HCT116 (cell line): Measurements from ENCODE around the gene SEMA5B. TPM values are rescaled to one million over a fixed set of nuclear protein-coding genes. Genes with fewer than 3 reads are reported as not detected.

Experiments used
- ATAC-seq: fragments of 200-7000 bp; cut with Tn5 transposase; 2 replicates; pipeline ENCODE4 v1.9.1; 2020; ENCODE audit warnings: mild to moderate bottlenecking, moderate library complexity
- BruUV-seq: library from RNA; stranded (reverse); fragments of 400-500 nt; replicated peaks from 2 replicates; lab custom pipeline; 2021; lab: Mats Ljungman, UMichigan
- CTCF ChIA-PET: fragments of 300-600 bp; sonication (Branson Sonifier 250); formaldehyde crosslinking; loops from one replicate; lab custom pipeline; 2021; ENCODE audit warnings: antibody characterized with exemption; lab: Charles Lee
- POLR2A ChIA-PET: fragments of 300-600, 350-600 bp; sonication (Branson Sonifier 250); formaldehyde crosslinking; loops from one replicate; lab custom pipeline; 2021; ENCODE audit warnings: antibody characterized with exemption; lab: Charles Lee
- RAD21 ChIA-PET, 2 experiments: fragments of 300-600 bp; sonication (Branson Sonifier 250); formaldehyde crosslinking; loops; one replicate each; lab custom pipeline; 2023; ENCODE audit warnings: low total read pairs in 2 of 2; ENCODE audit not compliant: uncharacterized antibody in 2 of 2, unreplicated experiment in 2 of 2, low non-redundant PET in 1 of 2; lab: Charles Lee
- DNase-seq: peaks from one replicate; pipeline ENCODE4 v3.0.0-alpha.2; 2010; ENCODE audit warnings: low read depth, low spot score
- H2AFZ ChIP-seq: fragments of 200-600 bp; shearing (Covaris generic), sonication (generic); 2 replicates; pipeline ENCODE4 v1.6.1; 2017; ENCODE audit warnings: low read depth, mixed run types, mixed read lengths, antibody characterized with exemption, low read length; ENCODE audit not compliant: poor library complexity, severe bottlenecking
- H3K27ac ChIP-seq: 2 replicates; pipeline ENCODE4 v1.5.1; 2012; ENCODE audit warnings: low read depth, low read length
- H3K27me3 ChIP-seq: fragments of 200-600 bp; sonication (generic); 2 replicates; pipeline ENCODE4 v1.6.1; 2016; ENCODE audit warnings: mixed run types, low read length, mixed read lengths; ENCODE audit not compliant: insufficient read depth
- H3K36me3 ChIP-seq, 2 experiments: fragments of 200-500 bp in 1 of 2; fragments of 200-600 bp in 1 of 2; sonication (Bioruptor generic) in 1 of 2; sonication (generic) in 1 of 2; 2 replicates each; pipeline versions ENCODE4 v1.5.1 to v1.6.1; 2014 to 2016; ENCODE audit warnings: low read length in 2 of 2, inconsistent platforms in 1 of 2, mixed read lengths in 1 of 2, mixed run types in 1 of 2; ENCODE audit not compliant: insufficient read depth in 2 of 2, control insufficient read depth in 1 of 2
- H3K4me1 ChIP-seq, 2 experiments: fragments of 200-600 bp in 1 of 2; sonication (generic) in 1 of 2; 2 replicates each; pipeline versions ENCODE4 v1.5.1 to v1.6.1; 2012 to 2017; ENCODE audit warnings: low read length in 2 of 2, inconsistent platforms in 1 of 2, mild to moderate bottlenecking in 1 of 2, mixed read lengths in 1 of 2, mixed run types in 1 of 2, moderate library complexity in 1 of 2; ENCODE audit not compliant: insufficient read depth in 2 of 2, control insufficient read depth in 1 of 2
- H3K4me2 ChIP-seq: fragments of 200-600 bp; sonication (generic); 2 replicates; pipeline ENCODE4 v1.6.1; 2017; ENCODE audit warnings: mixed run types, low read length, mixed read lengths
- H3K4me3 ChIP-seq, 2 experiments: fragments of 200-600 bp in 1 of 2; sonication (generic) in 1 of 2; replicated peaks in 1 of 2; 2 replicates each; pipeline ENCODE4 v1.5.1; 2011 to 2016; ENCODE audit warnings: low read length in 2 of 2, control low read depth in 1 of 2, low read depth in 1 of 2, mild to moderate bottlenecking in 1 of 2, mixed read lengths in 1 of 2, mixed run types in 1 of 2
- H3K79me2 ChIP-seq: fragments of 200-600 bp; sonication (generic); 2 replicates; pipeline ENCODE4 v1.6.1; 2017; ENCODE audit warnings: mild to moderate bottlenecking, mixed run types, low read length, moderate library complexity, mixed read lengths; ENCODE audit not compliant: insufficient read depth
- H3K9ac ChIP-seq: fragments of 200-600 bp; sonication (generic); 2 replicates; pipeline ENCODE4 v1.6.1; 2016; ENCODE audit warnings: low read length, mixed read lengths
- H3K9me2 ChIP-seq: fragments of 200-600 bp; sonication (generic), shearing (Covaris generic); 2 replicates; pipeline ENCODE4 v1.6.1; 2017; ENCODE audit warnings: mixed run types, mild to moderate bottlenecking, moderate library complexity; ENCODE audit not compliant: insufficient read depth
- H3K9me3 ChIP-seq, 2 experiments: fragments of 200-500 bp in 1 of 2; fragments of 200-600 bp in 1 of 2; sonication (Bioruptor generic) in 1 of 2; sonication (generic) in 1 of 2; 2 replicates each; pipeline ENCODE4 v1.6.1; 2014 to 2017; ENCODE audit warnings: low read length in 2 of 2, mixed read lengths in 2 of 2, inconsistent platforms in 1 of 2, low read depth in 1 of 2, mild to moderate bottlenecking in 1 of 2, mixed run types in 1 of 2, moderate library complexity in 1 of 2; ENCODE audit not compliant: control insufficient read depth in 1 of 2, insufficient read depth in 1 of 2
- H4K20me1 ChIP-seq: fragments of 200-600 bp; sonication (generic), shearing (Covaris generic); 2 replicates; pipeline ENCODE4 v1.6.1; 2017; ENCODE audit warnings: mixed run types, mild to moderate bottlenecking, moderate library complexity; ENCODE audit not compliant: insufficient read depth
- CEBPB ChIP-seq: IDR thresholded peaks from 2 replicates; pipeline ENCODE4 v1.6.1; 2012; ENCODE audit warnings: low read depth
- EGR1 ChIP-seq: IDR thresholded peaks from 2 replicates; pipeline ENCODE4 v1.6.1; 2012; ENCODE audit warnings: low read depth
- ELF1 ChIP-seq: IDR thresholded peaks from 2 replicates; pipeline ENCODE4 v1.6.1; 2012; ENCODE audit warnings: low read depth, borderline replicate concordance
- EZH2phosphoT487 ChIP-seq: fragments of 200-600 bp; IDR thresholded peaks from 2 replicates; pipeline ENCODE4 v1.6.1; 2018; ENCODE audit warnings: antibody characterized with exemption, borderline replicate concordance
- FOSL1 ChIP-seq: IDR thresholded peaks from 2 replicates; pipeline ENCODE4 v1.6.1; 2012; ENCODE audit warnings: low read depth
- JUND ChIP-seq: IDR thresholded peaks from 2 replicates; pipeline ENCODE4 v1.6.1; 2012
- POLR2A ChIP-seq: IDR thresholded peaks from 2 replicates; pipeline ENCODE4 v1.7.0; 2011; ENCODE audit warnings: borderline replicate concordance; ENCODE audit not compliant: insufficient read depth, insufficient read length; ENCODE audit errors: extremely low read depth
- RAD21 ChIP-seq: IDR thresholded peaks from 2 replicates; pipeline ENCODE4 v1.6.1; 2012; ENCODE audit warnings: low read depth, mild to moderate bottlenecking
- SIN3A ChIP-seq: IDR thresholded peaks from 2 replicates; pipeline ENCODE4 v1.6.1; 2012; ENCODE audit warnings: low read depth
- SP1 ChIP-seq: IDR thresholded peaks from 2 replicates; pipeline ENCODE4 v1.6.1; 2012; ENCODE audit warnings: low read depth
- TCF7L2 ChIP-seq: IDR thresholded peaks from 2 replicates; pipeline ENCODE4 v1.7.0; 2011; ENCODE audit warnings: borderline replicate concordance, inconsistent platforms; ENCODE audit not compliant: insufficient read depth, insufficient read length; ENCODE audit errors: extremely low read depth
- YY1 ChIP-seq: IDR thresholded peaks from 2 replicates; pipeline ENCODE4 v1.6.1; 2011; ENCODE audit warnings: low read length, low read depth, moderate library complexity, mild to moderate bottlenecking; ENCODE audit not compliant: insufficient replicate concordance; ENCODE audit errors: extremely low read depth
- ZFX ChIP-seq: fragments of 450-650 bp; IDR thresholded peaks from 2 replicates; pipeline ENCODE4 v1.6.1; 2017
- ZNF274 ChIP-seq: fragments of 200-500 bp; sonication (Bioruptor generic); IDR thresholded peaks from 2 replicates; pipeline ENCODE4 v1.6.1; 2014; ENCODE audit warnings: mild to moderate bottlenecking, low read depth, low read length, inconsistent platforms
- intact Hi-C: fragments of 100-400 bp; cut with micrococcal nuclease; formaldehyde crosslinking; loops from 2 replicates; pipeline ENCODE4 v1.10.0; 2022
- total RNA-seq: library from RNA; stranded (reverse); gene quantifications from one replicate; pipeline ENCODE4 v1.2.1, GENCODE V29; 2021; ENCODE audit not compliant: unreplicated experiment
- TF ChIP-seq, protein P1 (sequence below): IDR thresholded peaks from 2 replicates; pipeline ENCODE4 v1.6.1; 2012
- TF ChIP-seq, protein P2 (sequence below): IDR thresholded peaks from 2 replicates; pipeline ENCODE4 v1.6.1; 2012
- TF ChIP-seq, protein P3 (sequence below): IDR thresholded peaks from 2 replicates; pipeline ENCODE4 v1.6.1; 2011; ENCODE audit warnings: mild to moderate bottlenecking, low read length, moderate library complexity; ENCODE audit not compliant: insufficient replicate concordance; ENCODE audit errors: extremely low read depth

The SEMA5B gene
- total RNA-seq, 1 experiment from 2014 or later = 0.15 TPM

DNA sequence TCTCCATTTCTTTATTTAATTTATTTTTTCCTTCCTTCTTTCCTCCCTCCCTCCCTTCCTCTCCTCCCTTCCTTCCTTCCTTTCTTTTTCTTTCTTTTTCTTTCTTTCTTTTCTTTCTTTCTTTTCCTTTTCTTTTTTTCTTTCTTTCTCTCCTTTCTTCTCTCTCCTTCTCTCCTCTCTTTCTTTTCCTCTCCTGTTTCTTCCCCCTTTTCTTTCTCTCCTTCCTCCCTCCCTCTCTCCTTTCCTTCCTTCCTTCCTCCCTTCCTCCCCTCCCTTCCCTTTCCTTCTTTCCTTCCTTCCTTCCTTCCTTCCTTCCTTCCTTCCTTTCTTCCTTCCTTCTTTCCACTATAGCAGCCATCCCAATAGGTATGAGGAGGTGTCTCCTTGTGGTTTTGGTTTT, 32.5 kb upstream of the SEMA5B start:
- DNase-seq = no peak
- intact Hi-C loops = no loop called here
- H3K9ac ChIP-seq = no peak overlapping the region
- H3K9me3 ChIP-seq = no peaks in the 10 kb centered on the region
- no peaks in the 10 kb centered on the region for H4K20me1 ChIP-seq
- H3K4me2 ChIP-seq = no peak overlapping the region
- TF ChIP-seq SIN3A (no peak), POLR2A (no peak), ELF1 (no peak), TCF7L2 (no peak), ZNF274 (no peak), EGR1 (no peak), YY1 (no peak), EZH2phosphoT487 (no peak), JUND (no peak), SP1 (no peak)
- TF ChIP-seq, protein P1, sequence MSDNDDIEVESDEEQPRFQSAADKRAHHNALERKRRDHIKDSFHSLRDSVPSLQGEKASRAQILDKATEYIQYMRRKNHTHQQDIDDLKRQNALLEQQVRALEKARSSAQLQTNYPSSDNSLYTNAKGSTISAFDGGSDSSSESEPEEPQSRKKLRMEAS = no peak
- TF ChIP-seq, protein P2, sequence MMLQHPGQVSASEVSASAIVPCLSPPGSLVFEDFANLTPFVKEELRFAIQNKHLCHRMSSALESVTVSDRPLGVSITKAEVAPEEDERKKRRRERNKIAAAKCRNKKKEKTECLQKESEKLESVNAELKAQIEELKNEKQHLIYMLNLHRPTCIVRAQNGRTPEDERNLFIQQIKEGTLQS = no peak
- H2AFZ ChIP-seq = no peak overlapping the region
- H3K27ac ChIP-seq = no peak overlapping the region
- POLR2A ChIA-PET = interaction anchor here (0.7 kb wide), 1 partner anchor 9 kb away, joined by 3 read pairs; no protein-coding TSS in a partner anchor
- RAD21 ChIA-PET = no interaction called here
- BruUV-seq = no TSS peak
- ATAC-seq = no peak
- H3K79me2 ChIP-seq = no peaks in the 10 kb centered on the region
- H3K4me3 ChIP-seq = no peak overlapping the region
- CTCF ChIA-PET = no interaction called here
- H3K4me1 ChIP-seq = peaks cover 0 to 13% of the 10 kb centered on the region in 2 experiments; a peak in 2 of 4 replicates
- no peaks in the 10 kb centered on the region for H3K36me3 ChIP-seq
- H3K9me2 ChIP-seq = no peaks in the 10 kb centered on the region
- H3K27me3 ChIP-seq = no peaks in the 10 kb centered on the region

DNA sequence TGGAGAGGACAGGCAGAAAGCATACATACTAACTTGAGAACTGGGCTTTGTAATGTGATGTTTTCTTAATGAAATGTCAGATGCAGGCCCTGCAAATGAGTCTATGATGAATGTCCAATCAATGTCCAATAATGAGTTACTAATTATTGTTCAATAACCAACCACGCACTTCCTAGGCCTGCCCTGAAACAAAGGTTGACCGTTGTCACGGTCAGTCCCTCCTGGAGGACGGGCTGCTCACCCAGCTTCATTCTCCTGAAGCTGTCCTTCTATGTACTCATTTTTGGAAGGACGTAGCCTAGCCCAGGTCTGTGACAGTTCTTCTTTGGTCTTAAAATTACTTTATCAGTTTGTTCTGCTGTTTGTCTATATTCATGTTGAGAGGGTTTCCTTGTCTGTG, 30.9 kb upstream of the SEMA5B start:
- H3K4me2 ChIP-seq = no peak overlapping the region
- ATAC-seq = no peak

More for the DNA sequence above, 30.9 kb upstream of the SEMA5B start:
- no peak for DNase-seq
- peaks cover 0 to 13% of the 10 kb centered on the region in 2 experiments; a peak in 2 of 4 replicates for H3K4me1 ChIP-seq
- no peak overlapping the region for H2AFZ ChIP-seq
- POLR2A ChIA-PET = no interaction called here
- RAD21 ChIA-PET = no interaction called here
- H3K9me2 ChIP-seq = no peaks in the 10 kb centered on the region
- H3K36me3 ChIP-seq = no peaks in the 10 kb centered on the region
- no peak overlapping the region for H3K9ac ChIP-seq
- H3K79me2 ChIP-seq = no peaks in the 10 kb centered on the region
- peaks cover 4% of the 10 kb centered on the region; the same call in 1 of the 2 replicates for H3K27me3 ChIP-seq
- no peaks in the 10 kb centered on the region for H3K9me3 ChIP-seq
- H4K20me1 ChIP-seq = no peaks in the 10 kb centered on the region
- no peak overlapping the region for H3K4me3 ChIP-seq
- intact Hi-C loops = no loop called here
- CTCF ChIA-PET = no interaction called here
- BruUV-seq = no TSS peak
- TF ChIP-seq, protein P2 = no peak
- TF ChIP-seq RAD21 (no peak), YY1 (no peak), CEBPB (no peak), JUND (no peak), ZNF274 (no peak), FOSL1 (no peak), SP1 (no peak), SIN3A (no peak), POLR2A (no peak), EGR1 (no peak), EZH2phosphoT487 (no peak), ZFX (no peak), ELF1 (no peak)
- TF ChIP-seq, protein P3, sequence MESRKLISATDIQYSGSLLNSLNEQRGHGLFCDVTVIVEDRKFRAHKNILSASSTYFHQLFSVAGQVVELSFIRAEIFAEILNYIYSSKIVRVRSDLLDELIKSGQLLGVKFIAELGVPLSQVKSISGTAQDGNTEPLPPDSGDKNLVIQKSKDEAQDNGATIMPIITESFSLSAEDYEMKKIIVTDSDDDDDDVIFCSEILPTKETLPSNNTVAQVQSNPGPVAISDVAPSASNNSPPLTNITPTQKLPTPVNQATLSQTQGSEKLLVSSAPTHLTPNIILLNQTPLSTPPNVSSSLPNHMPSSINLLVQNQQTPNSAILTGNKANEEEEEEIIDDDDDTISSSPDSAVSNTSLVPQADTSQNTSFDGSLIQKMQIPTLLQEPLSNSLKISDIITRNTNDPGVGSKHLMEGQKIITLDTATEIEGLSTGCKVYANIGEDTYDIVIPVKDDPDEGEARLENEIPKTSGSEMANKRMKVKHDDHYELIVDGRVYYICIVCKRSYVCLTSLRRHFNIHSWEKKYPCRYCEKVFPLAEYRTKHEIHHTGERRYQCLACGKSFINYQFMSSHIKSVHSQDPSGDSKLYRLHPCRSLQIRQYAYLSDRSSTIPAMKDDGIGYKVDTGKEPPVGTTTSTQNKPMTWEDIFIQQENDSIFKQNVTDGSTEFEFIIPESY = no peak
- TF ChIP-seq, protein P1 = no peak
- TF ChIP-seq, all 23 proteins: peak for 0
- H3K27ac ChIP-seq = no peak overlapping the region
